ENCODE measurements around the gene N4BP2L1. TPM values are rescaled to one million over a fixed set of nuclear protein-coding genes. Genes with fewer than 3 reads are reported as not detected.
"Not testable (repeated sequence)": the region's sequence is repeated elsewhere in the genome, so short reads cannot be mapped to it uniquely, and the experiment has no call there.

N4BP2L1 gene
- total RNA-seq, 1 experiment from 2014 or later: 0.29 TPM

DNA sequence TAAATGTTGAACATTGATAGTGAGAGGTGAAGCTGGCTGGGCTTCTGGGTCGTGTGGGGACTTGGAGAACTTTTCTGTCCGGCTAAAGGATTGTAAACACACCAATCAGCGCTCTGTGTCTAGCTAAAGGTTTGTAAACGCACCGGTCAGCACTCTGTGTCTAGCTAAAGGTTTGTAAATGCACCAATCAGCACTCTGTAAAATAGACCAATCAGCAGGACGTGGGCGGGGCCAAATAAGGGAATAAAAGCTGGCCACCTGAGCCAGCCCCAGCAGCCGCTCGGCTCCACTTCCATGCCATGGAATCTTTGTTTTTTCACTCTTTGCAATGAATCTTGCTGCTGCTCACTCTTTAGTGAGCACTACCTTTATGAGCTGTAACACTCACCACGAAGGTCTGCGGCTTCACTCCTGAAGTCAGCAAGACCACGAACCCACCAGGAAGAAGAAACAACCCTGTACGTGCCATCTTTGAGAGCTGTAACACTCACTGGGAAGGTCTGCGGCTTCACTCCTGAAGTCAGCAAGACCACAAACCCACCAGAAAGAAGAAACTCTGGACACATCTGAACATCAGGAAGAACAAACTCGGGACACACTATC lies 77.0 kb downstream of the N4BP2L1 start:
- in situ Hi-C loops (cut with HindIII; ENCODE audit: low pct_unique_long_range_greater_than_20kb, low sequenced_read_pairs); DNase-seq (ENCODE audit: low read depth, low spot score): not testable (repeated sequence)

Small RNAs within 50 kb of the gene (small RNA-seq; reads per million reads assigned to genes)
- 0 reads per million in 2 experiments for gene RF00190

Other genes starting within 250 kb of the N4BP2L1 start
- not detected in 2 replicates for gene ZAR1L, start 112.8 kb downstream of the N4BP2L1 start, total RNA-seq (2014; rRNA removed; shearing (Covaris generic))
- gene BRCA2, start 112.6 kb downstream of the N4BP2L1 start, total RNA-seq (2014; rRNA removed; shearing (Covaris generic)): 11.4 and 17.7 TPM in 2 replicates
- gene N4BP2L2, start 110.7 kb upstream of the N4BP2L1 start, total RNA-seq (2014; rRNA removed; shearing (Covaris generic)): 104 TPM in 2 replicates
- gene PDS5B, start 158.3 kb upstream of the N4BP2L1 start, total RNA-seq (2014; rRNA removed; shearing (Covaris generic)): 13.4 and 15.2 TPM in 2 replicates

Data from SK-MEL-5 (cell line).